ENCODE results near the gene TLE5.

DNA sequence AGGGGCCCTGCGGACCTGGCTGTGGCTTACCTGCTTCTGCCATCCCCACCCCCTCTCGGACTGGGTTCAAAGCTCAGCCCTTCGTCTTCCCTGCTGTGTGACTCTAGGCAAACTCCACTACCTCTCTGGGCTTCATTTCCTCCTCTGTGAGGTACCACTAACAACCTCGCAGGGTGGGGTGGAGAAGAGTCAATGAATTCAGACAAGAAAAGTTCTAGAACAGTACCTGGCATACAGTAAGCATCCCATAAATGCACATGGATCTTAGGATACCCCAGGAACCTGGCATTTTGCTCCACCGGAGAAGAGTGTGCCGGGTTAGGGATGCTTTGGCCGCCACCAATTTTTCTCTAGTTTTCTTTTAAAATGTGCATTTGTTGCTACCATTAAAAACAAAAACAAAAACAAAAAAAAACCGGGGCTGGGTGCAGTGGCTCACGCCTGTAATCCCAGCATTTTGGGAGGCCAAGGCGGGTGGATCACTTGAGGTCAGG lies 3.4 kb downstream of the TLE5 start:
- TF ChIP-seq POLR2A (IDR thresholded peaks at IDR 0.05; ENCODE audit: low read length), result no peak
- no peak for TF ChIP-seq GATA1 (IDR thresholded peaks at IDR 0.05; ENCODE audit: low read depth, low read length)
